Left forelimb (tissue), 1 donor: ENCODE results near the gene CYP46A1.

Source experiments
- DNase-seq: peaks from one replicate; pipeline ENCODE4 v3.0.0-alpha.2; 2018; ENCODE audit warnings: low spot score

CYP46A1 gene

DNA sequence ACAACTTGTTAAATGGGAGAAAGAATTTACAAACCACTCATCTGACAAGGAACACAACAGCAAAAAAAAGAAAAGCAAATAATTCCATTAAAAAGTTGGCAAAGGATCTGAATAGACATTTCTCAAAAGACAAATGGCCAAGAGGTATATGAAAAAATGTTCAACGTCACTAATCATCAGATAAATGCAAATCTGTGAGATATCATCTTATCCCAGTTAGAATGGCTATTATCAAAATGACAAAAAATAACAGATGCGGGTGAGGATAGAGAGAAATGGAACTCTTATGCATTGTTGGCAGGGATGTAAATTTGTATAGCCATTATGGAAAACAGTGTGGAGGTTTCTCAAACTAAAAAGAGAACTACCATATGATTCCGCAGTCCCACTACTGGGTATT, 29.9 kb downstream of the CYP46A1 start:
- no peak for DNase-seq

DNA sequence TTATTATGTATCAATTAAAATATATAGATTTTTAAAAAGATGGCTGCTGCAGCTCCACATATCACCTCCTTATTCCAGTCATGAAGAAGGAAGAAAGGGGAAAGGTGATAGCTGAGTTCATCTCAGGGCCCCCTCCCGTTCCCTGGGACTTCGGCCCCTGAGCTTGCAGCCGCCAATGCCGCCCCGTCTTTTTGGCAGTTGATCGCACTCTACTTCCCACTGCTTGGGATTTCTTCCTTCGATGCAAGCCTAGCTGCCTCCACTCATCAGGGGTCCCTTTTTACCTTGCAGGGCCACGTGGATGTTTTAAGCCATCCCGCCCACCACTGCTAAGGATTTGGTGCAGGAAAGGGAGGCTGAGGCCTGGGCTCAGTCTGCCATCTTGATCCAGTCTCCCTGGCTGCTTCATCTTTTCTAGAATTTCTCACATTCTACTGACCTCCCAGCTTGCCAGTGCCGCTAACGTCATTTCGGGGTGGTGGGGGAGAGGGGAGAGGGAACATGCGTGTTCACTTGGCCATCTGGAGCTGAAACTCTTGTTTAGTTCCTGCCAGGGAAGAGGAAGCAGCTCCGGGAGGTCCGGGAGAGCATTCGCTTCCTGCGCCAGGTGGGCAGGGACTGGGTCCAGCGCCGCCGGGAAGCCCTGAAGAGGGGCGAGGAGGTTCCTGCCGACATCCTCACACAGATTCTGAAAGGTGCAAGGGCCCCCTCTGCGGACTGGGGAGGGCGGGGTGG, 31.3 kb downstream of the CYP46A1 start:
- DNase-seq = peak; percentile 44

DNA sequence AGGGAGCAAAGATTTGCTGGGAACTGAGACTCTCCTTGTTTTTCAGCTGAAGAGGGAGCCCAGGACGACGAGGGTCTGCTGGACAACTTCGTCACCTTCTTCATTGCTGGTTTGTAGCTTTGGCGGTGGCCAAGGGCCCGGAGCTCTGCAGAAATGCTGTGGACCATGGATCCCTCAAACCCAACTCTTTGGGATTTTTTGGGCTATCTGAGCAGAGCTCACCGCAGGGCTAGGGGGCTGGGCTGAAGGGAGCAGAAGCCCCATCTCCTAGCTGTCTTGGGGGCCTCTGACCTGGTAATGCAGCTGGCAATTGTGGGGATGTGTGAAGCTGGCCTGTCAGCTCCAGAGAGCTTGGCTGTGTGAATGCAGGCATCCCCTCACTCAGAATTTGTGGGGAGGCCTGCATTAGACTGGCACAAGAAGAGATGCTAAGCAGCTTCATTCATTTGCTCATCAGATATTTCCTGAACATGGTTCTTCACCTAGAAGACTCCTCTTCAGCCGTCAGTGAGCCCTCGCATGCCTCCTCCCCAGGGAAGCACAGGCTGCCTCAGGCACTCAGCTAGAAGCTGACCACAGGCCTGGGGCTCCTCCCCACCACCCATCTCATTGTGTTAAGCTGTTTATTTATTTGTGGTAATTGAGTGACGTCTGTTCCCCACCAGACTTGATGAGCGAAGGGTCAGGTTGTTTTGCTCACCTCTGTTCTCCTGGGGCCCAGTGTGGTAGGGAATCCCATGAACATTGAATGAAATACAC, 32.2 kb downstream of the CYP46A1 start:
- no peak for DNase-seq

DNA sequence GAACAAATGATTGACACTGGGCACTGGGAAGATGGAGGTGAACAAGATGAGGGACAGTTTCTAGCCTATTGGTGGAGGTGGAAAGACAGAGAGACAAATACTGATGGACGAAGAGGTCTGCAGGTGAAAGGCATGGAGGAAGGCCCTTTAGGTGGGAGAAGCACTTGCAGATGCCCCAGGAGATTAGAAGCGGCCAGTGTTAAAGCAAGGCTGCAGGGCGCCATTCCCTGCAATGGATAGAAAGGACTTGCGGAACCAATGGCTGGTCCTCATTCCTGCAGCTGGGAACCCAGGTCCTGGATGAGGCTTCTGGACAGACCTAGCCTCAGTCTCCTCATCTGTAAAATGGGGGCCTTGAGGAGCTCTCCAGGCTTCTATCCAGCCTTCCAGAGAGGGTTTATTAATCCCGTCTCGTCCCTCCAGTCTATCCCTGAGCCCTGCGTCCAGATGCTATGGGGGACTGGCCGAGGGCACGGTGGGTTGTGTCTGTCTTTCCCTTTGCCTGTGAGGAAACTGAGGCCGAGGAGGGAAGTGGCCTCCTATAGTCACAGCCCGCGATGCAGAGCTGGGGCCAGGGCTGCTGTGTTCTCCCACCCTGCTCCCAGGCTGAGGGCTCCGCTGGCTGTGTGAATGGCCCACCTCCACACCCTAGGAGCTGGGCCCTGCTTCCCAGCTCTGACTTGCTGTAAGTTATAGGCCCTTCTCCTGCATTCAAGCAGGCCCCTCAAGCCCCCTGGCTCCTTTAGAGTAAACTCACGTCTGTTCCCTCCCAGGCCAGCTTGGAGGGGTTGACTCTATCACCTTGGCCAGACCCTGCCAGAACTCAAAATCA, 33.0 kb downstream of the CYP46A1 start:
- DNase-seq = peak; percentile 45

DNA sequence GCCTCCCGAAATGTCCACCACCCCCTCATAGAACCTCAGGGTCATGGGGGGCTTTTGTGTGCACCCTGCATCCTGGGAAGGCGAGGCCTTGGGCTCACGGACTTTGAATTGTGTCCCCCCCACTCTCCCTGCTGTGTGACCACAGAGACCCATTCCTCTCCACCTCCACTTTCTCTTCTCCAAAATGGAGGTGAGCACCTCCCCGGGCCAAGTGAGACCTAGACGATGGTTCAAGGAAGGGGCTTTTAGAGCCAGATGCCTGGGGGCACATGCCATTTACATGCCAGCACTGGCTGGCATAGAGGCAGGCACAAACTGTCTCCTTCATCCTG, 33.5 kb downstream of the CYP46A1 start:
- DNase-seq = peak; percentile 40

DNA sequence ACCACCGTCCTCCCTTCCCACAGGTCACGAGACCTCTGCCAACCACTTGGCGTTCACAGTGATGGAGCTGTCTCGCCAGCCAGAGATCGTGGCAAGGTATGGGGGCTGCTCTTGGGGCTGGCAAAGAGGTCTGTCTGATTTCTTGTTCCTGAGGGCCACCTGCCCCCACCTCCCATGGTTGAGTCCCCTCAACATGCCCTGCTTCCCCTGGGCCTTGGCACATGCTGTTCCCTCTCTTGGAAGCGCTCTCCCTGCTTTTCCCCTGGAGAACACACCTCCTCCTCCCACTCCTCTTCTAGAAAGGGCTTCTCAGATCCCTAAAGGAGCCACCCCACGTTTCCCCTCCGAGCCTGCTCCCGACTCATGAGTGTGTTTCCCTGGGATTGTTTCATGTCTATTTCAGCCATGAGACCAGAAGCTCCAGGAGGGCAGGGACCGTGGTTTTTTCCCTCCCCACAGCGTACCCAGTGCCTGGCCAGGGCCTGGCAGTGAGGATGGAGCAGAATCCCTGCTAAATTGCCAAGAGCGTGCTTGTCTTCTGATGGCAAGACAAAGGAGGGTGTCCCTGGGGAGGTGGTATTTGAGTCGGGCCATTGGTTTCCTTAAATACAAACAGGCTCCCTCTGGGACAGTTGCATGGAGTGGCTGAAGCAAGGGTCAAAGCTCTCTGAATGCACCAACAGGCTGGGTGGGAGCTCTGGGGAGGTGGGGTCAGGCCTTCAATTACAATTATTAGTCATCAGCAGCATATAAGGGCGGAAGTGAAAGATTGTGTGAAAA, 34.1 kb downstream of the CYP46A1 start:
- peak; percentile 37 for DNase-seq

DNA sequence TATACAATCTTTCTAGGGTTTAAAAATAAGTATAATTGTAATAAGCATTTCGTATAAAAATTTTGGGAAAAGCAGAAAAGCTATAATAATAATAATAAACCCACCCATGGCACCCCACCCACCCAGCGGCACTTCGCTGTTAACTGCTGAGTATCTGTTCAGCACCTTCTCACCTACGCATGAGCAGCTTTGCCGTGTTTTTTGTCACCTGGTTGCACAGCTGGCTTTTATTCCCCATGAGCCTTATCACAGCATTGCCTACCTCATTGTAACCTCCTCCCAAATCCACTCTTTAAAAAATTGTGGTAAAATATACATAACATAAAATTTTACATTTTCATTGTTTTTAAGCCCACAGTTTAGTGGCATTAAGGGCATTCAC, 34.7 kb downstream of the CYP46A1 start:
- DNase-seq = no peak

DNA sequence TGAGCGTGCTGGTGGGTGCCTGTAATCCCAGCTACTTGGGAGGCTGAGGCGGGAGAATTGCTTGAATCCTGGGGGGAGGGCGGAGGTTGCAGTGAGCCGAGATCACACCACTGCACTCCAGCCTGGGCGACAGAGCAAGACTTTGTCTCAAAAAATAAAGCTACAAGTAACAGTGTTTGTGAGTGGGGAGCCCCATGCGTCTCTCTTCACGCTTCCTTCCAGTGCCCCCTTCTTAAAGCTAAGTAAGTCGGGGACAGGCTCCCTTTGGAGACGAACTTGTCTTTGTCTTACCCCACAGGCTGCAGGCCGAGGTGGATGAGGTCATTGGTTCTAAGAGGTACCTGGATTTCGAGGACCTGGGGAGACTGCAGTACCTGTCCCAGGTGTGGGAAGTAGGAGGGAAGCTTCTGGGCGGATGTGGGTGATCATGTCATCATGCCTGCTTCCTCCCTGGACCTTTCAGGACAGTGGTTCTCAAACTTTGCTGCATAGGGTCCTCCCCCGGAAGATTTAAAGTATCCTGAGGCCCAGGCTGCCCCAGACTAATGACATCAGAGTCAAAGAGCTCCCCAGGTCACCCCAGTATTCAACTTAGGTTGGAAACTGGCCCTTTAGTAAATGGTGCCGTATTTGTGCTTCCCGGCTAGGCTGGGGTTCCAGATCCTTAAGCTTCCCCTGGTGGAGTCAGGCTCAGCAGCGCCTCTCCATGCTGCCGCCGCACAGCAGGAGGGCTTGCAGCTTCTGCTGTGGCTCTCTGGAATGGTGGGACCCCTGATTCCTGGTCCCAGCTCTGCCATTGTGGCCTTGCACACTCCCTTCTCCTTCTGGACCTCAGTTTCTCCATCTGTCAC, 37.1 kb downstream of the CYP46A1 start:
- DNase-seq = peak; percentile 31

DNA sequence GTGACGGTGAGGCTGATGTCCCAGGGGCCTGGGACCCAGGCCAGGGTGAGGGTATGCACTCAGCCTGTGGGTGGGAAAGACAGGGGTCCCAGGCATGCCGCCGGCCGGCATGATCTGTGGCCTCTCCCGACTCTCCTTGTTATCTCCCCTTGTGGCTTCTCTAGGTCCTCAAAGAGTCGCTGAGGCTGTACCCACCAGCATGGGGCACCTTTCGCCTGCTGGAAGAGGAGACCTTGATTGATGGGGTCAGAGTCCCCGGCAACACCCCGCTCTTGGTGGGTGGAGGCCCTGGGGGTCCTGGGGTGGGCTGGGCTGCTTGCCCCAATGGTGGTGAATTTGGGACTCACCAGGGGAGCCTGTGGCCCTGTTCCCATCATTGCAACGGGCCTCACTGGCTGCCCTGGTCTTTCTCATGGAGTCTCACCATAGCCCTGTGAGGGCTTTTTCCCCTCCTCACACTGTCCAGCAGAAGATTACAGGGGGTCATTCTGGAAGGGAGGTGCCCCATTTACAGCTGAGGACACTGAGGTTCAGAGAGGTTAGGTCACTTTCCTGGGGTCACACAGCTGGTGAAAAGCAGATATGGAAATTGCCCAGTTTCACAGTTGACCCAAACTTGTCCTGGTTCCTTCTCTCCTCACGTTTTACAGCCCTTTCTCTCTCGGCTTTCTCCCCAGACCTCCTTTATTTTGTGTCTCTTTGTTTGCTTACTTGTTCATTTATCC, 37.9 kb downstream of the CYP46A1 start:
- peak; percentile 53 for DNase-seq

DNA sequence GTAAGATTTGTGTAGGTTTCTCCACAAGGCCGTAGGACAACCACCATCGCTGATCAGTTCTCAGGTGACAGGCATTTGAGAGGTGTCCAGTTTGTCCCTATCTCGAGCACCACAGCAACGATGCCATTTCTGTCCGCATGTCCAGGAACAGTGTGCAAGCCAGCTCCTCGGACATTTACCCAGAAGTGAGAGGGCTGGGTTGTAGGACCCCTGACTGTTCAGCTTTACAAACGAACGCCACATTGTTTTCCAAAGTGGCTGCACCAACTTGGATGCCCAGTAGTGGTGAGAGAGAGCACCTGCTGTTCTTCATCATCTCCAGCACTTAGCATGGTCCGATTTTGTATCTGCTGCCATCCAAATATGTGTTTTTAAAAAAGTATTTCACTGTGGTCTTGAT, 38.6 kb downstream of the CYP46A1 start:
- DNase-seq = no peak

DNA sequence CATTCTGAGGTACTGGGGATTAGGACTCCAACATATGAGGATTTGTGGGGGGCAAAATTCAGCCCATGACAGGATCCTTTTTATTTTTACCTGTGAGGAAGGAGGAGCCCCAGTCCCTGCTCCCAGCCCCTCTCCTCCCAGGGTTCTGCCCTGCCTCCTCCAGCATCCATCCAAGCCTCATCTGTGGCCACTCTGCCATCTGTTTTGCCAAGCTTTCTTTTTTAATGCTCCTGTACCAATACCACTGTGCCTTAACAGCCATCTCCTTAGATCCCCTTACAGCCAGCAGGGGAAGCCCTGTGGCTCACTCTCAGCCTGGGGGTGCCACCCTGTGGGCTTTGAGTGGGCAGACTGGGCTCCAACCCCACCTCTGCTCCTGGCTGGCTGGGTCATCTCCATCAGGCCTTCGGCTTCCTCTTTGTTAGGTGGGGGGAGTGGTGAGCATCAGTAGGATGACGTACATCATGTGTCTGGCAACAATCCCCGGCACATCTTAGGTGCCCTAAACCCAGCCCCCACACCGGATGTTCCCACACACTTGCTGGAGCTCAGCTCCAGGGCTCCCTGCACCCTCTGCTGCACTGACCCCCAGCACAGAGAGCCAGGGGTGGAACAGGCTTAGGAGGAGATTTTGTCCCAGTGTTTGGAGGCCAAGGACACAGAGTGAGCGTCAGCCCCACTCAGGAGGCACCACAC, 40.2 kb downstream of the CYP46A1 start:
- DNase-seq = peak; percentile 37

DNA sequence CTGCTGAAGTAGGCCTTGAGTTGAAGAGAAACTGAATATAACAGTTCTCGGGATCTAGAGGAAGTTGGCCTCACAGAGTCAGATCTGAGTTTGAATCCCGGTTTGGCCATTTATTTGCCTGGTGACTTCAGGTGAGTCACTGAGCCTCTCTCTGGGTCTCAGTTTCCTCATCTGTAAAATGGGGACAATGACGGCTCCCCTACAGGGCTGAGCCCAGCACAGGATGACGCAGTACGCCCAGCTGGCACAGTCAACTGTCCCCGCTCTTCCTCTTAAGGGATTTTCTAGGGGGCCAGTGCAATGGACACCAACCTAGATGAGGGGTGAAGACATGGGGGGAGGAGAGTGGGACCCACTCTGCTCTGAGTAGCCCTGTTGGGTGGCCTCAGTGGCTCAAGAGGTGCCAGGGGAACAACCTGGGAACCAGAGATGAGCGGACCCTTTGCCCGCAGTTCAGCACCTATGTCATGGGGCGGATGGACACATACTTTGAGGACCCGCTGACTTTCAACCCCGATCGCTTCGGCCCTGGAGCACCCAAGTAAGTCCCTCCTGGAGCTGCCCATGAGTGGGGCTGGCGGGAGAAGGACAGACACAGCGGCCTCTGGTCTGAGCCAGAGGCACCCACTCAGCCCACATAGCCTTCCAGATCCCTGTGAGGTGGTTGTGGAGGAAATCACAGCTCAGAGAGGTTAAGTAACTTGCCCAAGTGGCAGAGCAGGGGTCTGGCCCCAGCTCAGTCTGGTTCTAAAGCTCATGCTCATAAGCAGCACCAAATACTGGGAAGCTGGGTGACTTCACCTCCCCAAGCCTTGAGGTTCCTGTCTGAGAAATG, 41.1 kb downstream of the CYP46A1 start:
- peak; percentile 49 for DNase-seq

DNA sequence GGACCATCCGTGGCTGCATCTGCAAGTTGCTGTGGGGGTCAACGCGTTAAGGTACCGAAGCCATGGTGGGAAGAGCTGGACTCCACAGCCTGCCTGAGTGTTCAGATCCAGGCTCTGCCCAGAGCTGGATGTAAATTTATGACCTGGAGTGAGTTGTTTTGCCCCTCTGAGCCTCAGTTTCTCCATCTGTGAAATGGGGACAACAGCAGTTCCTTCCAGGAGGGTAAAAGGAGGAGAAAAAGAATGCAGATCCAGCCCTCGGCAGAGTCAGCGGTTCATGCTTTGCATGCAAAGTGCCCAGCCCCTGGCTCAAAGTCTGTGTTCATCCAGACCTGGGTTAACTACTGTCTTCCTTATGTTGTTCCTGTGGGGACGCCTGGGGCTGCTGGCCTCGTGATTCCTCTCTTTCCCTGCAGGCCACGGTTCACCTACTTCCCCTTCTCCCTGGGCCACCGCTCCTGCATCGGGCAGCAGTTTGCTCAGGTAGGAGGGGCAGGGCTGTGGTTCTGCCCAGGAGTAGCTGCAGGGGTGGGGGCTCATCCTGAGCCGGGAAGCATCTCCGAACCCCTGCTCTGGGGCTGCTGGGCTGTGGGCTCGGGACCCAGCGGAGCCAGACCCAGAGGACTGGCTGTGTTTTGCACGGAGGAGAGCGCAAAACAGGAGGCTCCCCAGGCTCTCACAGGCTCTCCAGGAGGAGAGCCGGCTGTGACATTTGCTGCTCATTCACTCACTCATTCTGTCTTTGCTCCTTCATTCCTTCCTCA, 41.9 kb downstream of the CYP46A1 start:
- peak; percentile 56 for DNase-seq

DNA sequence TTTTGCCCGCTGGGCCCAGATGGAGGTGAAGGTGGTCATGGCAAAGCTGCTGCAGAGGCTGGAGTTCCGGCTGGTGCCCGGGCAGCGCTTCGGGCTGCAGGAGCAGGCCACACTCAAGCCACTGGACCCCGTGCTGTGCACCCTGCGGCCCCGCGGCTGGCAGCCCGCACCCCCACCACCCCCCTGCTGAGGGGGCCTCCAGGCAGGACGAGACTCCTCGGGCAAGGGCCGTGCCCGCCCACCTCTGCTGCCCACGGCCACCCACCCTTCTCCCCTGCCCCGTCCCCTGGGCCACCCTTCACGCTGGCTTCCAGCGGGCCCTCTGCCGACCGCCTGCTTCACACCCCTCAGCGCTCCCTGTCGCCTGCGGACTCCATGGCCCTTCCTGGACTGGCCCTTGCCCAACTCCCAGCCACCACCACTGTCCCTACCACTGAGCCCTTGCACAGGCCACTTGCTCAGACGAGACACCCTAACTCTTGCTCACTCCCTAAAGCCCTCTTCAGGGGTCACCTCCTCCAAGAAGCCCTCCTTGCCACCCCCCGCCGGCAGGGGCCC, 42.5 kb downstream of the CYP46A1 start:
- peak; percentile 61 for DNase-seq

DNA sequence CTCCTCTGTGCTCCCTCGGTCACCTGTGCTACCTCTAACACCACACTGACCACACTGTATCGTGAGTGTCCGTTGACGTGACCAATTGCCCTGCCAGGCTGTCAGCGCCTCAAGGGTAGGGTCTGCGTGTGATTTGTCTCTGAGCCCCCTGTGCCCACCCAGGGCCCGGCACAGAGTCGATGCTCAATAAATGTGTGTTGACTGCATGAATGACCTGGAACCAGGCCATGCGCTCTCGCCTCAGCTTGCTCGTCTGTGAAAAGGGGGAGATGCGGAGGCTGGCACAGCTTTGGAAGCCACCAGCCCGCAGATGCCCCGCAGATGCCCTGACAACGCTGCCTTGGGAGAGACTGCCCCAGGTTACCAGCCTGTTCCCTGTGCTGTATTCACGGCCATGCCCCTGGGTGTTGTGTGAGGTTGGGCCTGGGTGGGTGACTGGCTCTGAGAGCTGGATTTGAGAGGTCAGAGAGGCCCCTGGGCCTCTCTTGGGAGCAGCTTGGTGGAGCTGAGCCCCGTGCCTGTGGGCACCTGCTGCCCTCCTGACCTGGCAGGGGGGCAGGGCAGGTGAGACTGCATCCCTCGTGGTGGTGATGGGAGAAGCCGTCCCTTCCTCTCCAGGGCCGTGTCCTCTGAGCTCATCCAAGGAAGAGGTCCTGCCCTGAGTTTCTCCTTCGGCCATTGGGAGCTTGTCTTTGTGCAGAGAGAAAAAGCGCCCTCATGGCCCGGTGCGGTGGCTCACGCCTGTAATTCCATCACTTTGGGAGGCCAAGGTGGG, 43.2 kb downstream of the CYP46A1 start:
- peak; percentile 58 for DNase-seq

DNA sequence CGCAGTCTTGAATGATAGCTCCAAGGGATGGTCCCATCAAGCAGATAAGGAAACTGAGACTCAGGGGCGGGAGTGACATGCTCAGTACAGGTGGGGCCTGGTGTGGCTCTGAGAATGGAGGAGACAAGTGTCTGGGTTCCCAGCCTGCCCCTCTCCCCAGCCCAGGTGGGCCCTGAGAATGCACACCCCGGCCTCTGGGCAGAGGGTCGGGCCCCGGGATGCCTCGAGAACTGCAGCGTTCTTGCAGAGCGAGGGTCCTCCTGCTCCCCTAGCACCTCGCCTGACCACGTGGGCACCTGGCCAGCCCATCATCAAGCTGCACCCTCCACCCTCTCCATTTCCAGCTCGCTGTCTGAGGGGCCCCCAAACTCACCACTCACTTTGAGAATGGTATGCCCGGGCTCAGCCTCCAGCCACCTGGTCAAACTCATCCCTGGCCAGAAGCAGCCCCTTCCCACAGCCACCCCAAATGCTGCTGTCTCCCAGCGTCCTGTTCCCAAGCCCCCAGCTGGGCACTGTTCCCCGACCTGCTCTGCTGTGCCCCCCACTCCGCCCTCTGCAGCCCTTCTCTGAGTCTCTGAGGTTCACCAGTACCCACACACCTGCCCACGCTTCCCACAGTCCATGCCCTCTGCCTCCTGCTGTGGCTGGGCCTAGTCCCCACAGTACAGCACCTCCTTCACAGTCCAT, 44.3 kb downstream of the CYP46A1 start:
- peak; percentile 56 for DNase-seq
